Measurements from ENCODE around the gene HELB.

GRCh38 chr12:66314278-66314677, 12.0 kb downstream of the HELB start:
- TF ChIP-seq CTCF (IDR thresholded peaks at IDR 0.05; ENCODE audit: low read depth, low read length) (no peak), EZH2phosphoT487 (IDR thresholded peaks at IDR 0.05; ENCODE audit: low read depth) (no peak)

Data from OCI-LY3 (cell line).